SK-N-MC (cell line): Measurements from ENCODE around the gene ARHGAP22.

Experiments used
- DNase-seq: peaks from one replicate; pipeline ENCODE4 v3.0.0-alpha.2; 2011; ENCODE audit warnings: low read depth, low spot score
- H3K27ac ChIP-seq: fragments of 200-600 bp; sonication (generic); 2 replicates; pipeline ENCODE4 v1.5.1; 2016; ENCODE audit warnings: mixed run types
- H3K36me3 ChIP-seq: fragments of 200-600 bp; sonication (generic); 2 replicates; pipeline ENCODE4 v1.6.1; 2017; ENCODE audit warnings: antibody characterized with exemption, low read length, mixed read lengths; ENCODE audit not compliant: insufficient read depth
- H3K4me3 ChIP-seq: fragments of 200-600 bp; sonication (generic); 2 replicates; pipeline ENCODE4 v1.5.1; 2016
- H3K9ac ChIP-seq: fragments of 200-600 bp; sonication (generic); 2 replicates; pipeline ENCODE4 v1.8.0; 2017; ENCODE audit warnings: mixed run types, mixed read lengths; ENCODE audit not compliant: insufficient read length
- H3K9me3 ChIP-seq: fragments of 200-600 bp; sonication (generic); 2 replicates; pipeline ENCODE4 v1.6.1; 2017; ENCODE audit warnings: low read depth, mild to moderate bottlenecking, antibody characterized with exemption, low read length, moderate library complexity, mixed read lengths
- EZH2 ChIP-seq: fragments of 200-600 bp; sonication (generic); IDR thresholded peaks from one replicate; pipeline ENCODE4 v1.6.1; 2017; ENCODE audit warnings: antibody characterized with exemption
- FOXP2 ChIP-seq: optimal IDR thresholded peaks from 2 replicates; pipeline ENCODE3; 2011; ENCODE audit warnings: mild to moderate bottlenecking, moderate library complexity; ENCODE audit not compliant: insufficient read depth; ENCODE audit errors: extremely low read length, control extremely low read depth
- POLR2AphosphoS5 ChIP-seq: IDR thresholded peaks from 2 replicates; pipeline ENCODE4 v1.6.1; 2012; ENCODE audit warnings: mild to moderate bottlenecking, low read depth, low read length, borderline replicate concordance

Gene ARHGAP22

GRCh38 chr10:48466611-48467240 lies 138.1 kb downstream of the ARHGAP22 start:
- no peaks in the 10 kb centered on the region for H3K36me3 ChIP-seq
- no peak overlapping the region for H3K9ac ChIP-seq
- H3K4me3 ChIP-seq: no peak overlapping the region
- no peak for DNase-seq
- TF ChIP-seq FOXP2: no peak
- no peak for TF ChIP-seq POLR2AphosphoS5
- TF ChIP-seq EZH2: no peak
- H3K9me3 ChIP-seq: no peaks in the 10 kb centered on the region
- H3K27ac ChIP-seq: no peak overlapping the region

- no peak overlapping the region for H3K4me3 ChIP-seq
- H3K27ac ChIP-seq: no peak overlapping the region
- no peak overlapping the region for H3K9ac ChIP-seq
- no peak for TF ChIP-seq FOXP2
- TF ChIP-seq POLR2AphosphoS5: no peak
- no peak for TF ChIP-seq EZH2
- H3K36me3 ChIP-seq: no peaks in the 10 kb centered on the region
- H3K9me3 ChIP-seq: no peaks in the 10 kb centered on the region
- DNase-seq: no peak
Measured at GRCh38 chr10:48465860-48466521, 138.9 kb downstream of the ARHGAP22 start.

- Histone ChIP-seq H3K36me3 (no peaks in the 10 kb centered on the region), H3K9ac (no peak overlapping the region), H3K27ac (no peak overlapping the region), H3K9me3 (no peaks in the 10 kb centered on the region), H3K4me3 (no peak overlapping the region)
- TF ChIP-seq POLR2AphosphoS5 (no peak), EZH2 (no peak), FOXP2 (no peak)
- no peak for DNase-seq
Measured at GRCh38 chr10:48464871-48465736, 139.8 kb downstream of the ARHGAP22 start.

GRCh38 chr10:48464121-48464870 lies 140.6 kb downstream of the ARHGAP22 start:
- Histone ChIP-seq H3K9ac (no peak overlapping the region), H3K9me3 (no peaks in the 10 kb centered on the region), H3K36me3 (no peaks in the 10 kb centered on the region), H3K27ac (no peak overlapping the region), H3K4me3 (no peak overlapping the region)
- no peak for DNase-seq
- TF ChIP-seq FOXP2 (no peak), POLR2AphosphoS5 (no peak), EZH2 (no peak)

GRCh38 chr10:48463318-48464003 lies 141.4 kb downstream of the ARHGAP22 start:
- TF ChIP-seq EZH2 (no peak), POLR2AphosphoS5 (no peak), FOXP2 (no peak)
- Histone ChIP-seq H3K36me3 (no peaks in the 10 kb centered on the region), H3K4me3 (no peak overlapping the region), H3K9me3 (no peaks in the 10 kb centered on the region), H3K9ac (no peak overlapping the region), H3K27ac (no peak overlapping the region)
- no peak for DNase-seq

- H3K36me3 ChIP-seq: no peaks in the 10 kb centered on the region
- H3K9ac ChIP-seq: no peak overlapping the region
- no peak for DNase-seq
- no peak overlapping the region for H3K4me3 ChIP-seq
- no peak for TF ChIP-seq FOXP2
- TF ChIP-seq EZH2: no peak
- no peak for TF ChIP-seq POLR2AphosphoS5
- no peaks in the 10 kb centered on the region for H3K9me3 ChIP-seq
- no peak overlapping the region for H3K27ac ChIP-seq
Measured at GRCh38 chr10:48462482-48463020, 142.3 kb downstream of the ARHGAP22 start.

GRCh38 chr10:48461623-48462481 lies 143.0 kb downstream of the ARHGAP22 start:
- Histone ChIP-seq H3K9me3 (no peaks in the 10 kb centered on the region), H3K9ac (no peak overlapping the region), H3K4me3 (no peak overlapping the region), H3K36me3 (no peaks in the 10 kb centered on the region), H3K27ac (no peak overlapping the region)
- no peak for TF ChIP-seq EZH2
- DNase-seq: no peak
